PC-3 (cell line): Measurements from ENCODE around the gene TXNDC5.

Experiments
- EZH2 ChIP-seq: fragments of 300-600 bp; sonication (generic); IDR thresholded peaks from one replicate; pipeline ENCODE4 v1.6.1; 2017; ENCODE audit warnings: antibody characterized with exemption, mild to moderate bottlenecking, low read length; ENCODE audit not compliant: unreplicated experiment
- TF ChIP-seq, protein P1 (sequence below): fragments of 300-600 bp; sonication (generic); conservative IDR thresholded peaks from 2 replicates; pipeline ENCODE4 v1.5.1; 2017; ENCODE audit warnings: antibody characterized with exemption, low read depth, mild to moderate bottlenecking, low read length

GRCh38 chr6:7901780-7902179 lies 8.8 kb downstream of the TXNDC5 start:
- TF ChIP-seq EZH2 = no peak
- TF ChIP-seq, protein P1, sequence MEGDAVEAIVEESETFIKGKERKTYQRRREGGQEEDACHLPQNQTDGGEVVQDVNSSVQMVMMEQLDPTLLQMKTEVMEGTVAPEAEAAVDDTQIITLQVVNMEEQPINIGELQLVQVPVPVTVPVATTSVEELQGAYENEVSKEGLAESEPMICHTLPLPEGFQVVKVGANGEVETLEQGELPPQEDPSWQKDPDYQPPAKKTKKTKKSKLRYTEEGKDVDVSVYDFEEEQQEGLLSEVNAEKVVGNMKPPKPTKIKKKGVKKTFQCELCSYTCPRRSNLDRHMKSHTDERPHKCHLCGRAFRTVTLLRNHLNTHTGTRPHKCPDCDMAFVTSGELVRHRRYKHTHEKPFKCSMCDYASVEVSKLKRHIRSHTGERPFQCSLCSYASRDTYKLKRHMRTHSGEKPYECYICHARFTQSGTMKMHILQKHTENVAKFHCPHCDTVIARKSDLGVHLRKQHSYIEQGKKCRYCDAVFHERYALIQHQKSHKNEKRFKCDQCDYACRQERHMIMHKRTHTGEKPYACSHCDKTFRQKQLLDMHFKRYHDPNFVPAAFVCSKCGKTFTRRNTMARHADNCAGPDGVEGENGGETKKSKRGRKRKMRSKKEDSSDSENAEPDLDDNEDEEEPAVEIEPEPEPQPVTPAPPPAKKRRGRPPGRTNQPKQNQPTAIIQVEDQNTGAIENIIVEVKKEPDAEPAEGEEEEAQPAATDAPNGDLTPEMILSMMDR = no peak
